SK-N-SH (cell line): ENCODE measurements around the gene TMUB1. TPM values are rescaled to one million over a fixed set of nuclear protein-coding genes. Genes with fewer than 3 reads are reported as not detected.
A peak's percentile ranks its signal among the peaks of the same experiment; 100 is the strongest.

Experiments used
- CTCF ChIA-PET: fragments of 300-600, 350-600 bp; formaldehyde crosslinking; extraction: SDS; loops from one replicate; lab custom pipeline; 2021; lab: Yijun Ruan, JAX
- POLR2A ChIA-PET: fragments of 350-600 bp; sonication (Branson Sonifier 250); formaldehyde crosslinking; extraction: SDS; loops from one replicate; lab custom pipeline; 2020; ENCODE audit warnings: antibody characterized with exemption, inconsistent platforms; lab: Yijun Ruan, JAX
- DNase-seq: peaks from one replicate; pipeline ENCODE4 v3.0.0; 2012
- H2AFZ ChIP-seq: fragments of 200-600 bp; sonication (generic); 2 replicates; pipeline ENCODE4 v1.8.1; 2016; ENCODE audit warnings: antibody characterized with exemption, mild to moderate bottlenecking, low read depth
- H3F3A ChIP-seq: fragments of 200-600 bp; sonication (generic); replicated peaks from 2 replicates; pipeline ENCODE3; 2016; ENCODE audit warnings: antibody characterized with exemption, mild to moderate bottlenecking; ENCODE audit not compliant: insufficient read depth
- H3K27ac ChIP-seq, 2 experiments: fragments of 200-500 bp in 1 of 2; fragments of 200-600 bp in 1 of 2; sonication (Bioruptor generic) in 1 of 2; sonication (generic), shearing (Covaris generic) in 1 of 2; 2 replicates each; pipeline versions ENCODE4 v1.5.1 to v1.6.1; 2014 to 2016; ENCODE audit warnings: low read depth in 2 of 2, inconsistent platforms in 1 of 2, low read length in 1 of 2, mild to moderate bottlenecking in 1 of 2, mixed read lengths in 1 of 2
- H3K27me3 ChIP-seq: fragments of 200-600 bp; sonication (generic), shearing (Covaris generic); 2 replicates; pipeline ENCODE4 v1.6.1; 2016; ENCODE audit warnings: mixed run types; ENCODE audit not compliant: insufficient read depth
- H3K36me3 ChIP-seq, 2 experiments: fragments of 200-500 bp in 1 of 2; fragments of 200-600 bp in 1 of 2; sonication (Bioruptor generic) in 1 of 2; sonication (generic) in 1 of 2; replicated peaks in 1 of 2; 2 replicates each; pipeline versions ENCODE3 to v1.5.1; 2014 to 2016; ENCODE audit warnings: low read length in 1 of 2, mild to moderate bottlenecking in 1 of 2; ENCODE audit not compliant: insufficient read depth in 2 of 2, control insufficient read depth in 1 of 2
- H3K4me1 ChIP-seq, 2 experiments: fragments of 200-500 bp in 1 of 2; fragments of 200-600 bp in 1 of 2; sonication (Bioruptor generic) in 1 of 2; sonication (generic), shearing (Covaris generic) in 1 of 2; 2 replicates each; pipeline versions ENCODE4 v1.5.1 to v1.6.1; 2014 to 2016; ENCODE audit warnings: low read depth in 1 of 2, low read length in 1 of 2, mixed run types in 1 of 2; ENCODE audit not compliant: insufficient read depth in 2 of 2, control insufficient read depth in 1 of 2
- H3K4me2 ChIP-seq: fragments of 200-600 bp; sonication (generic), shearing (Covaris generic); 2 replicates; pipeline ENCODE4 v1.6.1; 2017; ENCODE audit warnings: mixed run types
- H3K4me3 ChIP-seq, 2 experiments: fragments of 200-500 bp in 1 of 2; fragments of 200-600 bp in 1 of 2; sonication (Bioruptor generic) in 1 of 2; sonication (generic), shearing (Covaris generic) in 1 of 2; 2 replicates each; pipeline versions ENCODE4 v1.5.1 to v1.8.1; 2014 to 2016; ENCODE audit warnings: low read depth in 2 of 2, inconsistent platforms in 1 of 2, low read length in 1 of 2, mild to moderate bottlenecking in 1 of 2, mixed read lengths in 1 of 2, moderate library complexity in 1 of 2
- H3K79me2 ChIP-seq: fragments of 200-600 bp; sonication (generic); 2 replicates; pipeline ENCODE4 v1.8.1; 2017; ENCODE audit warnings: mild to moderate bottlenecking; ENCODE audit not compliant: insufficient read depth
- H3K9ac ChIP-seq: fragments of 200-600 bp; sonication (generic); 2 replicates; pipeline ENCODE4 v1.6.1; 2017; ENCODE audit warnings: mixed run types
- H3K9me2 ChIP-seq: fragments of 200-600 bp; sonication (generic); 2 replicates; pipeline ENCODE4 v1.6.1; 2017; ENCODE audit warnings: mixed run types
- H3K9me3 ChIP-seq: fragments of 200-600 bp; sonication (generic); 2 replicates; pipeline ENCODE4 v1.6.1; 2017; ENCODE audit warnings: mixed run types, mild to moderate bottlenecking, moderate library complexity
- H4K20me1 ChIP-seq: fragments of 200-600 bp; sonication (generic); 2 replicates; pipeline ENCODE4 v1.6.1; 2017; ENCODE audit warnings: mild to moderate bottlenecking, mixed run types; ENCODE audit not compliant: insufficient read depth
- CHD2 ChIP-seq: fragments of 150-350 bp; IDR thresholded peaks from 2 replicates; pipeline ENCODE4 v1.6.1; 2018; ENCODE audit warnings: low read length; ENCODE audit not compliant: partially characterized antibody
- ELF1 ChIP-seq: IDR thresholded peaks from 2 replicates; pipeline ENCODE4 v1.4.0; 2012
- EP300 ChIP-seq, 2 experiments: IDR thresholded peaks; 2 replicates each; pipeline versions ENCODE4 v1.4.0 to v1.6.1; 2012; ENCODE audit warnings: borderline replicate concordance in 1 of 2, low read depth in 1 of 2, low read length in 1 of 2
- GABPA ChIP-seq: IDR thresholded peaks from 2 replicates; pipeline ENCODE4 v1.4.0; 2012; ENCODE audit warnings: low read depth, mild to moderate bottlenecking
- GATA2 ChIP-seq: sonication (generic); formaldehyde crosslinking; IDR thresholded peaks from 2 replicates; pipeline ENCODE4 v1.5.0; 2020; ENCODE audit warnings: mild to moderate bottlenecking, missing genetic modification reagents
- JUND ChIP-seq: IDR thresholded peaks from 2 replicates; pipeline ENCODE4 v1.4.0; 2012
- POLR2AphosphoS5 ChIP-seq: IDR thresholded peaks from 2 replicates; pipeline ENCODE4 v1.6.1; 2012; ENCODE audit warnings: low read depth, low read length
- RAD21 ChIP-seq: IDR thresholded peaks from 2 replicates; pipeline ENCODE4 v1.6.1; 2012; ENCODE audit warnings: mild to moderate bottlenecking, low read length
- REST ChIP-seq: IDR thresholded peaks from 2 replicates; pipeline ENCODE4 v1.6.1; 2012; ENCODE audit warnings: mild to moderate bottlenecking, low read depth, low read length, moderate library complexity
- RFX5 ChIP-seq: IDR thresholded peaks from 2 replicates; pipeline ENCODE4 v1.6.1; 2012; ENCODE audit warnings: mild to moderate bottlenecking, improper control_type of control experiment, low read length
- SIN3A ChIP-seq: IDR thresholded peaks from 2 replicates; pipeline ENCODE4 v1.6.1; 2012; ENCODE audit warnings: low read depth, mild to moderate bottlenecking, low read length, moderate library complexity, borderline replicate concordance
- YY1 ChIP-seq: IDR thresholded peaks from 2 replicates; pipeline ENCODE4 v1.4.0; 2012; ENCODE audit warnings: low read depth, mild to moderate bottlenecking
- WGBS: methylation state at CpG from one replicate; pipeline ENCODE4 v1.1.6; 2017; ENCODE audit warnings: low lambda C conversion rate; 5-methylcytosine and 5-hydroxymethylcytosine counted together
- polyA plus RNA-seq, 3 experiments: library from polyadenylated mRNA; depleted of rRNA; stranded (reverse); fragments of >200 nt; gene quantifications; 2 replicates each; pipeline ENCODE4 v1.2.3, GENCODE V29; 2012
- TF ChIP-seq, protein P1 (sequence below): IDR thresholded peaks from 2 replicates; pipeline ENCODE4 v1.4.0; 2012; ENCODE audit warnings: low read depth
- TF ChIP-seq, protein P2 (sequence below): fragments of 150-350 bp; IDR thresholded peaks from 2 replicates; pipeline ENCODE4 v1.6.1; 2017; ENCODE audit warnings: antibody characterized with exemption, low read length, low read depth, borderline replicate concordance

Gene TMUB1
- polyA plus RNA-seq, 1 of the 3 experiments (the other 2 are of a cell fraction), result 60.6 TPM

DNA sequence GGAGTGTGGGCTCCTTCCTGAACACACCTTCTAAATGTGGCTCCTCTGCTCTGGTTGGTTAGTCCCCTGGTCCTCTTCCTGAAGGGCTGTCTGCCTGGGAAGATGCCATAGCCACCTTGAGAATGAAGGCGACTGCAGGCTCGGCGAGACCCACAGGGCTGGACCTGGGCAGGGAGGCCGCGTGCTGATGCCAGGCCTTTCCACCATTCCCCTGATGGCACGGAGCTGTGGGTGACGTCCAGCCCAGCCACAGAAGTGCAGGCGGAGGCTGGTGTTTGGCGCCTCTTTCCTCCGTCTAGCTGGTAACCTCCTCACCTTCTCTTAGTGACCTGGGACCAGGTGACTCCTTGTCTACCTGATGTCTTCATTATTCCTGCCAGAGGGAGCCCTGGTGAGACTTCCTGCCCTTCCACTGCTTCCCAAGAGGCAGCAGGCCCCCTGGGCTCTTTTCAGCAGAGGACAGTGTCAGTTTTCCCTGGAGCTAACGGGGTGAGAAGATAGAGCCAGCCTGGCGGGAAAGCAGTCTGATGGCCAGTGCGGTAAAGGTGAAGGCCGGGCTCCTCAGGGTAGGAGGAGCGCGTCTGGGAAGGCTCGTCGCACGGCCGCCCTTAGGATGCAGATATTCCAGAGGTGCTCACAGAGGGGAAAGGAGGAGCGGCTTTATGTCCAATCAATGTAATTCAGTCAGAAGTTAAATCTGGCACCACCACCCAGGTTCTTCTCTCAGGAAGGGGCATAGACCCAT, 49.3 kb upstream of the TMUB1 start:
- no peaks in the 10 kb centered on the region for H3K9me2 ChIP-seq
- no peak for DNase-seq
- no peak overlapping the region for H2AFZ ChIP-seq
- no peaks in the 10 kb centered on the region for H3K9me3 ChIP-seq
- H3K9ac ChIP-seq, result no peak overlapping the region
- H3K4me3 ChIP-seq, result no peak overlapping the region
- TF ChIP-seq YY1, result no peak
- no peak for TF ChIP-seq POLR2AphosphoS5
- no peak for TF ChIP-seq SIN3A
- TF ChIP-seq RFX5, result no peak
- TF ChIP-seq ELF1, result no peak
- no peak for TF ChIP-seq GABPA
- no peak for TF ChIP-seq CHD2
- no peak for TF ChIP-seq REST
- TF ChIP-seq, protein P1, sequence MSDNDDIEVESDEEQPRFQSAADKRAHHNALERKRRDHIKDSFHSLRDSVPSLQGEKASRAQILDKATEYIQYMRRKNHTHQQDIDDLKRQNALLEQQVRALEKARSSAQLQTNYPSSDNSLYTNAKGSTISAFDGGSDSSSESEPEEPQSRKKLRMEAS, result no peak
- TF ChIP-seq, protein P2, sequence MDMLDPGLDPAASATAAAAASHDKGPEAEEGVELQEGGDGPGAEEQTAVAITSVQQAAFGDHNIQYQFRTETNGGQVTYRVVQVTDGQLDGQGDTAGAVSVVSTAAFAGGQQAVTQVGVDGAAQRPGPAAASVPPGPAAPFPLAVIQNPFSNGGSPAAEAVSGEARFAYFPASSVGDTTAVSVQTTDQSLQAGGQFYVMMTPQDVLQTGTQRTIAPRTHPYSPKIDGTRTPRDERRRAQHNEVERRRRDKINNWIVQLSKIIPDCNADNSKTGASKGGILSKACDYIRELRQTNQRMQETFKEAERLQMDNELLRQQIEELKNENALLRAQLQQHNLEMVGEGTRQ, result no peak
- TF ChIP-seq EP300 (IDR thresholded peaks at IDR 0.05; ENCODE audit: borderline replicate concordance in 1 of 2, low read depth in 1 of 2, low read length in 1 of 2), result no peak
- no peak for TF ChIP-seq JUND
- no peak for TF ChIP-seq RAD21
- no peak for TF ChIP-seq GATA2 (CRISPR knock-in tag)
- H3F3A ChIP-seq, result no peaks in the 10 kb centered on the region
- ChIA-PET CTCF (interaction anchor here (1.4 to 18.0 kb wide), 7 partner anchors 9 to 41 kb away, joined by 4 to 243 read pairs (median 7); partner anchors contain the start of gene GBX1), POLR2A (no interaction called here)
- peaks cover 3% of the 10 kb centered on the region; the same call in 1 of the 2 replicates for H4K20me1 ChIP-seq
- no peaks in the 10 kb centered on the region for H3K79me2 ChIP-seq
- peak overlapping the region in 1 of 2 experiments; percentile 73; a peak in 1 of 4 replicates for H3K27ac ChIP-seq
- no peak overlapping the region for H3K4me2 ChIP-seq
- WGBS, result 97% methylated on average over 12 of the region's 21 CpGs
- no peaks in the 10 kb centered on the region for H3K27me3 ChIP-seq
- peaks cover 0 to 34% of the 10 kb centered on the region in 2 experiments; a peak in 1 of 4 replicates for H3K4me1 ChIP-seq
- peaks cover 20 to 96% of the 10 kb centered on the region in 2 experiments for H3K36me3 ChIP-seq
